MM.1S (cell line): ENCODE measurements around the gene SEL1L3.

ENCODE experiments used
- DNase-seq: peaks from one replicate; pipeline ENCODE4 v3.0.0-alpha.2; 2015
- H2AFZ ChIP-seq: fragments of 300-600 bp; sonication (generic); 2 replicates; pipeline ENCODE4 v1.6.0; 2016; ENCODE audit warnings: antibody characterized with exemption, low read length
- H3F3A ChIP-seq: fragments of 300-600 bp; sonication (generic); 2 replicates; pipeline ENCODE4 v1.6.1; 2016; ENCODE audit warnings: mild to moderate bottlenecking, antibody characterized with exemption, low read length, moderate library complexity, mixed read lengths; ENCODE audit not compliant: insufficient read depth
- H3K27ac ChIP-seq: fragments of 300-600 bp; sonication (generic); 2 replicates; pipeline ENCODE4 v1.5.1; 2016; ENCODE audit warnings: mild to moderate bottlenecking, low read length
- H3K27me3 ChIP-seq: fragments of 300-600 bp; sonication (generic); replicated peaks from 2 replicates; pipeline ENCODE4 v1.6.0; 2016; ENCODE audit warnings: low read length; ENCODE audit not compliant: insufficient read depth
- H3K36me3 ChIP-seq: fragments of 300-600 bp; sonication (generic); replicated peaks from 2 replicates; pipeline ENCODE4 v1.6.1; 2016; ENCODE audit warnings: mild to moderate bottlenecking, low read length, mixed read lengths; ENCODE audit not compliant: insufficient read depth
- H3K4me1 ChIP-seq: fragments of 300-600 bp; sonication (generic); 2 replicates; pipeline ENCODE4 v1.6.1; 2016; ENCODE audit warnings: low read length, mixed read lengths
- H3K4me2 ChIP-seq: fragments of 300-600 bp; sonication (generic); 2 replicates; pipeline ENCODE4 v1.6.0; 2016; ENCODE audit warnings: low read depth, low read length
- H3K4me3 ChIP-seq: fragments of 300-600 bp; sonication (generic); 2 replicates; pipeline ENCODE4 v1.5.1; 2016; ENCODE audit warnings: low read length, mixed read lengths
- H3K79me2 ChIP-seq: fragments of 300-600 bp; sonication (generic); 2 replicates; pipeline ENCODE4 v1.6.1; 2016; ENCODE audit warnings: mixed run types, low read length, mixed read lengths
- H3K9ac ChIP-seq: fragments of 300-600 bp; sonication (generic); 2 replicates; pipeline ENCODE4 v1.6.1; 2016; ENCODE audit warnings: low read length, mixed read lengths
- H3K9me2 ChIP-seq: fragments of 300-600 bp; sonication (generic); replicated peaks from 2 replicates; pipeline ENCODE4 v1.6.1; 2016; ENCODE audit warnings: mild to moderate bottlenecking, low read length, mixed read lengths; ENCODE audit not compliant: insufficient read depth
- H3K9me3 ChIP-seq: fragments of 300-600 bp; sonication (generic); replicated peaks from 2 replicates; pipeline ENCODE4 v1.6.1; 2016; ENCODE audit warnings: mild to moderate bottlenecking, low read length, mixed read lengths; ENCODE audit not compliant: insufficient read depth
- H4K20me1 ChIP-seq: fragments of 300-600 bp; sonication (generic); 2 replicates; pipeline ENCODE4 v1.6.1; 2016; ENCODE audit warnings: mild to moderate bottlenecking, low read length, moderate library complexity, mixed read lengths; ENCODE audit not compliant: insufficient read depth
- EZH2 ChIP-seq: fragments of 300-600 bp; sonication (generic); optimal IDR thresholded peaks from 2 replicates; pipeline ENCODE3; 2017; ENCODE audit warnings: low read depth, mild to moderate bottlenecking, antibody characterized with exemption, low read length, mixed read lengths
- EZH2phosphoT487 ChIP-seq: fragments of 300-600 bp; sonication (generic); IDR thresholded peaks from 2 replicates; pipeline ENCODE4 v1.6.1; 2018; ENCODE audit warnings: antibody characterized with exemption, low read length
- TF ChIP-seq, protein P1 (sequence below): fragments of 300-600 bp; sonication (generic); IDR thresholded peaks from 2 replicates; pipeline ENCODE4 v1.5.1; 2016; ENCODE audit warnings: antibody characterized with exemption, low read length, mixed read lengths

Gene SEL1L3

DNA sequence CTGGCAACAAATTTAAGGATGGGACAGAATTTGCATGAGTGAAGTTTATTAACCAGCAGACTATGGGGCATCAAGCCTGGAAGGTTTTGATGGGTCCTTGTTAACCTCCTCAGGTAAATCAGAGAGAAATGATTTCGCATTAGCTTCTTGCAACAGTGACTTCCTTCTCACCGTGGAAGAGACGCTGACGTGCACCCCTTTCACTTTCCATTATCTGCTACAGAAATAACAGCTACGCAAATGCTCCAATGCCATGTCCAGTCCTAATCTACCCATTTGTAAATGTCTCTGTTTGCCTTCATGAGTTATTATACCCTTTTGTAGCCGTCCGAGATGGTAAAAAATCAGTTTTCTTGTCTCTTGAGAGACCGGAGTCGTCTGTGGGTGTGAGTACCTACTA lies 106.9 kb downstream of the SEL1L3 start:
- H3K36me3 ChIP-seq = no peaks in the 10 kb centered on the region

DNA sequence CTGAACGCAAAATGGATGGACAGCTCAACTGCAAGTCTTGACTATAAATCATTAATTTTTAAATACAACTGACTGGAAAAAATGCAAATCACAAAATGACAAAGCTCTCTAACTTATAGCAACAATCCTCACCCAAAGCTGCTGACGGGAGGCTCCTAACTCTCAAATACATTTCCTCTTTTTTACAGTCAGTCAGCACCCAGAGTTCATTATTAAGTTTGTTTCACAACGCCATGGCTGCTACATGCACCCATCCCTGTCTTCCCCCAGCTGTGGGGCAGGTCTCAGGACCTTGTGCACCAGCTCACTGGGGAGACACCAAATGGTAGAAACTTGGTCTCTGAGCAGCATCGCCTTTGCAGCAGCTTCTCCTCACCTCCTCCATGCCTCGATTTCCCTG lies 109.5 kb downstream of the SEL1L3 start:
- no peaks in the 10 kb centered on the region for H3K9me3 ChIP-seq
- H4K20me1 ChIP-seq = no peaks in the 10 kb centered on the region
- H3K9me2 ChIP-seq = no peaks in the 10 kb centered on the region
- H3F3A ChIP-seq = no peaks in the 10 kb centered on the region
- H3K4me2 ChIP-seq = no peak overlapping the region
- no peak overlapping the region for H3K27ac ChIP-seq
- TF ChIP-seq EZH2phosphoT487 (no peak), EZH2 (no peak)
- TF ChIP-seq, protein P1, sequence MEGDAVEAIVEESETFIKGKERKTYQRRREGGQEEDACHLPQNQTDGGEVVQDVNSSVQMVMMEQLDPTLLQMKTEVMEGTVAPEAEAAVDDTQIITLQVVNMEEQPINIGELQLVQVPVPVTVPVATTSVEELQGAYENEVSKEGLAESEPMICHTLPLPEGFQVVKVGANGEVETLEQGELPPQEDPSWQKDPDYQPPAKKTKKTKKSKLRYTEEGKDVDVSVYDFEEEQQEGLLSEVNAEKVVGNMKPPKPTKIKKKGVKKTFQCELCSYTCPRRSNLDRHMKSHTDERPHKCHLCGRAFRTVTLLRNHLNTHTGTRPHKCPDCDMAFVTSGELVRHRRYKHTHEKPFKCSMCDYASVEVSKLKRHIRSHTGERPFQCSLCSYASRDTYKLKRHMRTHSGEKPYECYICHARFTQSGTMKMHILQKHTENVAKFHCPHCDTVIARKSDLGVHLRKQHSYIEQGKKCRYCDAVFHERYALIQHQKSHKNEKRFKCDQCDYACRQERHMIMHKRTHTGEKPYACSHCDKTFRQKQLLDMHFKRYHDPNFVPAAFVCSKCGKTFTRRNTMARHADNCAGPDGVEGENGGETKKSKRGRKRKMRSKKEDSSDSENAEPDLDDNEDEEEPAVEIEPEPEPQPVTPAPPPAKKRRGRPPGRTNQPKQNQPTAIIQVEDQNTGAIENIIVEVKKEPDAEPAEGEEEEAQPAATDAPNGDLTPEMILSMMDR = no peak
- H3K4me3 ChIP-seq = no peak overlapping the region
- no peaks in the 10 kb centered on the region for H3K79me2 ChIP-seq
- no peak overlapping the region for H2AFZ ChIP-seq
- no peaks in the 10 kb centered on the region for H3K36me3 ChIP-seq
- no peaks in the 10 kb centered on the region for H3K27me3 ChIP-seq
- H3K4me1 ChIP-seq = no peaks in the 10 kb centered on the region
- DNase-seq = no peak
- H3K9ac ChIP-seq = no peak overlapping the region

More for the DNA sequence above, 106.9 kb downstream of the SEL1L3 start:
- Histone ChIP-seq H4K20me1 (no peaks in the 10 kb centered on the region), H3K9me3 (no peaks in the 10 kb centered on the region), H3K4me1 (no peaks in the 10 kb centered on the region), H3K4me3 (no peak overlapping the region), H3K27ac (no peak overlapping the region), H3K4me2 (no peak overlapping the region), H3K79me2 (no peaks in the 10 kb centered on the region), H3F3A (no peaks in the 10 kb centered on the region), H3K9me2 (no peaks in the 10 kb centered on the region), H3K9ac (no peak overlapping the region), H3K27me3 (no peaks in the 10 kb centered on the region), H2AFZ (no peak overlapping the region)
- DNase-seq = no peak
- TF ChIP-seq, protein P1 = no peak
- TF ChIP-seq EZH2phosphoT487 = no peak
- no peak for TF ChIP-seq EZH2

DNA sequence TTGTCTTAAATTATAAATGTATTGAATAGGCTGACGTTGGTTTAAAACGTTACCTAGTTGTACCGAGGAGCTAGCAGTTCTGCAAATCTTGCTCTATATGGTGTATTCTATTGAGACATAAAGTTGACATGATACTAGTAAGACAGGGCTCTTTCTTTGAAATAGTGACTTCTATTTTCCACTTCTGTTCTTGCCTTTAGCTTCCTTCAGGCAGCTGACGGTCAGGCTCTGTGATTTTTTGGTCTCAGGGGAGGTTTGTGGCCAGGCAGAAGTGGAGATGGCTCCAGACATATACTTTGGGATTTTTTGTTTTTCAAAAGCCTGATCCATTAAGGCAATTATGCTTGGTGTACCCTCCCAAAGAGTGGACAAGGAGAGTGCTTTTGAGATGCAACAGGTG lies 111.9 kb downstream of the SEL1L3 start:
- no peak for TF ChIP-seq EZH2phosphoT487
- no peak for TF ChIP-seq EZH2
- TF ChIP-seq, protein P1 = no peak
- no peaks in the 10 kb centered on the region for H3K4me1 ChIP-seq
- no peak overlapping the region for H3K9ac ChIP-seq
- H3K4me3 ChIP-seq = no peak overlapping the region
- no peaks in the 10 kb centered on the region for H3K9me3 ChIP-seq
- no peak overlapping the region for H2AFZ ChIP-seq
- no peaks in the 10 kb centered on the region for H4K20me1 ChIP-seq
- no peaks in the 10 kb centered on the region for H3K9me2 ChIP-seq
- H3K79me2 ChIP-seq = no peaks in the 10 kb centered on the region
- H3K27ac ChIP-seq = no peak overlapping the region
- H3F3A ChIP-seq = no peaks in the 10 kb centered on the region
- H3K4me2 ChIP-seq = no peak overlapping the region
- no peaks in the 10 kb centered on the region for H3K36me3 ChIP-seq
- no peak for DNase-seq
- H3K27me3 ChIP-seq = no peaks in the 10 kb centered on the region
